Osteoblast (primary cell): Measurements from ENCODE around the gene TNFAIP6. TPM values are rescaled to one million over a fixed set of nuclear protein-coding genes. Genes with fewer than 3 reads are reported as not detected.

Experiments
- DNase-seq: peaks from one replicate; pipeline ENCODE4 v3.0.0; 2011; ENCODE audit warnings: low spot score, mixed read lengths; ENCODE audit not compliant: insufficient read length; ENCODE audit errors: missing footprints
- H2AFZ ChIP-seq: 2 replicates; pipeline ENCODE4 v1.6.0; 2011; ENCODE audit warnings: mild to moderate bottlenecking, low read length
- H3K27ac ChIP-seq: 2 replicates; pipeline ENCODE4 v1.5.1; 2011; ENCODE audit warnings: mild to moderate bottlenecking, low read depth, low read length, moderate library complexity
- H3K27me3 ChIP-seq: 2 replicates; pipeline ENCODE4 v1.6.0; 2012; ENCODE audit warnings: mild to moderate bottlenecking, control low read depth, inconsistent platforms, low read length, moderate library complexity; ENCODE audit not compliant: insufficient read depth
- H3K36me3 ChIP-seq: 2 replicates; pipeline ENCODE4 v1.5.1; 2011; ENCODE audit warnings: mild to moderate bottlenecking, low read length, control low read depth, moderate library complexity; ENCODE audit not compliant: insufficient read depth
- H3K4me1 ChIP-seq: 2 replicates; pipeline ENCODE4 v1.5.1; 2011; ENCODE audit warnings: mild to moderate bottlenecking, low read length, control low read depth, moderate library complexity; ENCODE audit not compliant: insufficient read depth
- H3K4me2 ChIP-seq: 2 replicates; pipeline ENCODE4 v1.6.0; 2011; ENCODE audit warnings: mild to moderate bottlenecking, low read length; ENCODE audit not compliant: insufficient read depth
- H3K4me3 ChIP-seq: fragments of 200-600 bp; sonication (generic); 3 replicates; pipeline ENCODE4 v1.5.1; 2012; ENCODE audit warnings: mild to moderate bottlenecking, low read length, inconsistent platforms; ENCODE audit not compliant: insufficient read depth
- H3K79me2 ChIP-seq: 2 replicates; pipeline ENCODE4 v1.6.0; 2012; ENCODE audit warnings: mild to moderate bottlenecking, low read length, control low read depth, inconsistent platforms; ENCODE audit not compliant: insufficient read depth
- H3K9me3 ChIP-seq: 2 replicates; pipeline ENCODE4 v1.5.1; 2011; ENCODE audit warnings: low read depth, low read length, control low read depth
- H4K20me1 ChIP-seq: 2 replicates; pipeline ENCODE4 v1.6.0; 2012; ENCODE audit warnings: mild to moderate bottlenecking, low read length, control low read depth; ENCODE audit not compliant: insufficient read depth
- CTCF ChIP-seq: IDR thresholded peaks from 2 replicates; pipeline ENCODE4 v1.5.1; 2011; ENCODE audit warnings: mild to moderate bottlenecking, low read depth, low read length, moderate library complexity; ENCODE audit errors: extremely low read depth
- total RNA-seq: library from RNA; depleted of rRNA; stranded (reverse); fragments of >200 nt; gene quantifications from 2 replicates; pipeline ENCODE4 v1.2.3, GENCODE V29; 2012

Gene TNFAIP6
- total RNA-seq, 1 donor = 43.1 TPM

DNA sequence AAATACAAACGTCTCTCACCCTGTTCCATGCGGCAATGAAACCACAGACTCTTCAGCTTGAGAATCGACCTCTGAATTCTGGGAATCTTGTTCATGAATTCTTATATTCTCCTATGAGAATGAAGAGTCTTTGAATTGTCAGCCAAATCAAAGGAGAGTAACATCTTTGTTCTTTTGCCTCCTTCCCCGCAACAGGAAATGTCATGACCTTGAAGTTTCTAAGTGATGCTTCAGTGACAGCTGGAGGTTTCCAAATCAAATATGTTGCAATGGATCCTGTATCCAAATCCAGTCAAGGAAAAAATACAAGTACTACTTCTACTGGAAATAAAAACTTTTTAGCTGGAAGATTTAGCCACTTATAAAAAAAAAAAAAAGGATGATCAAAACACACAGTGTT is 21.8 kb downstream of the TNFAIP6 start:
- Histone ChIP-seq H3K27ac (no peak overlapping the region), H3K4me1 (peaks cover 6% of the 10 kb centered on the region), H2AFZ (peak overlapping the region; percentile 40)

DNA sequence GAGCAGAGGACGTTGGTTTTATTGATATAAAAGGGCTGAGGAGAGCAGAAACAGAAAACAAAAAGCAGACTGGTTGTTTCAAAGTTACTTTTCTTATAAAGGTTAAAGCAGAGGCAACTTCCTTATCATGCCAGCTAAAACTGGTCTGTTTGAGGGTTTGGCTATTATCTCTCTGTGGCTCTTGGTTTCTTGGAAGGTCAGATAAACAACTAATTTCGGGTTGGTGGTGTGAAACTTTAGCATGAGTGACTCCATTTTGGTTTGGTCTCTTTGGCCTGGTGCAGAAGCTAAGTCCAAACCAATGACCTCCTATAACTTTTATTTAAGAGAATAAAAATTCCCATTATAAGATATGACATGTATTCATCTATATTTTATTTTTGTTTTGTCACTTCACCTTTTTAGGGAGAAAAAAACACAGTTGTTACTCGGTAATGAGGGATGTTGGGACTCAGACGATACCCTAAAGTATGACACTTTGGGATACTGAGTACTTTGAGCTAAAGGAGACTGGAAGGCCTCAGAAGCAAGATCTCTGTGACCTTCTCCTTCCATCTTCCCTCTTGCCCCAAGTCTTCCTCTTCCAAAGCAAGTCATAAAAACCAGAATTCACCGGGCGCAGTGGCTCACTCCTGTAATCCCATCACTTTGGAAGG is 23.3 kb downstream of the TNFAIP6 start:
- Histone ChIP-seq H3K4me3 (no peak overlapping the region), H3K27me3 (no peaks in the 10 kb centered on the region), H2AFZ (no peak overlapping the region), H3K4me1 (peaks cover 4% of the 10 kb centered on the region), H3K27ac (no peak overlapping the region), H3K36me3 (no peaks in the 10 kb centered on the region), H3K4me2 (no peak overlapping the region), H4K20me1 (no peaks in the 10 kb centered on the region), H3K79me2 (no peaks in the 10 kb centered on the region), H3K9me3 (no peaks in the 10 kb centered on the region)
- peak; percentile 5 for DNase-seq
- TF ChIP-seq CTCF = no peak

More for the DNA sequence above, 21.8 kb downstream of the TNFAIP6 start:
- H4K20me1 ChIP-seq = no peaks in the 10 kb centered on the region
- H3K9me3 ChIP-seq = no peaks in the 10 kb centered on the region
- H3K4me2 ChIP-seq = no peak overlapping the region
- no peak for TF ChIP-seq CTCF
- no peaks in the 10 kb centered on the region for H3K79me2 ChIP-seq
- H3K4me3 ChIP-seq = no peak overlapping the region
- no peaks in the 10 kb centered on the region for H3K27me3 ChIP-seq
- H3K36me3 ChIP-seq = no peaks in the 10 kb centered on the region
- no peak for DNase-seq

DNA sequence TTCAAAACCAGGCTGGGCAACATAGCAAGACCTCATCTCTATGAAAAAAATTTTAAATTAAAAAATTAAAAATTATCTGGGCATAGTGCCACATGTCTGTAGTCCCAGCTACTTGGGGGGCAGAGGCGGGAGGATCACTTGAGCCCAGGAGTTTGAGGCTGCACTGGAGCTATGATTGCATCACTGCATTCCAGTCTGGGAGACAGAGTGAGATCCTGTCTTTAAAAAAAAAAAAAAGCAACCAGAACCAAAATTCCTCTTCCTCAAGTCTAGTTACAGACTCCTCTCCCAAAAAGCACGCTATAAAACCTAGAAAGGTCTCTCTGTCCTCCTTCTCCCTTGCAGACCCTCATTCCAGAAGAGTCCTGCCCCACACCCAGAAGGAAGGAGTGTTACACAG is 23.9 kb downstream of the TNFAIP6 start:
- H3K27ac ChIP-seq = peak overlapping the region; percentile 54
- peaks cover 4% of the 10 kb centered on the region for H3K4me1 ChIP-seq
- no peaks in the 10 kb centered on the region for H3K9me3 ChIP-seq
- no peaks in the 10 kb centered on the region for H3K27me3 ChIP-seq
- peak; percentile 29 for DNase-seq
- no peaks in the 10 kb centered on the region for H3K36me3 ChIP-seq
- no peak overlapping the region for H3K4me3 ChIP-seq
- H2AFZ ChIP-seq = peak overlapping the region; percentile 87
- TF ChIP-seq CTCF = no peak
- no peaks in the 10 kb centered on the region for H4K20me1 ChIP-seq
- H3K4me2 ChIP-seq = no peak overlapping the region
- no peaks in the 10 kb centered on the region for H3K79me2 ChIP-seq

- no peaks in the 10 kb centered on the region for H4K20me1 ChIP-seq
- H3K4me3 ChIP-seq = no peak overlapping the region
- no peak for TF ChIP-seq CTCF
- H3K9me3 ChIP-seq = peaks cover 2% of the 10 kb centered on the region
- H2AFZ ChIP-seq = no peak overlapping the region
- no peaks in the 10 kb centered on the region for H3K79me2 ChIP-seq
- no peaks in the 10 kb centered on the region for H3K36me3 ChIP-seq
- H3K4me1 ChIP-seq = no peaks in the 10 kb centered on the region
- no peak overlapping the region for H3K4me2 ChIP-seq
- DNase-seq = no peak
- no peak overlapping the region for H3K27ac ChIP-seq
- H3K27me3 ChIP-seq = no peaks in the 10 kb centered on the region
These were observed 30.6 kb downstream of the TNFAIP6 start for GRCh38 chr2:151388011-151388410.
